ENCODE data around the gene RGMB.

RGMB gene

GRCh38 chr5:98777295-98777694 lies 3.8 kb downstream of the RGMB start:
- H3K36me3 ChIP-seq (ENCODE audit: control insufficient read depth in 4 of 4, insufficient read depth in 4 of 4, low read length in 3 of 4) = no peaks in the 10 kb centered on the region
- ChIA-PET POLR2A (no interaction called here), CTCF (interaction anchor here (1.3 to 1.8 kb wide), 2 partner anchors 8 to 19 kb away, joined by 6 to 8 read pairs; no protein-coding TSS in a partner anchor)
- peaks cover 0 to 2% (median 0%) of the 10 kb centered on the region in 5 experiments for H3K9me3 ChIP-seq (ENCODE audit: control extremely low read depth in 1 of 5, control insufficient read depth in 4 of 5, insufficient read depth in 2 of 5, low read depth in 1 of 5, low read length in 4 of 5)
- no peak overlapping the region for H3K4me3 ChIP-seq (ENCODE audit: control insufficient read depth in 1 of 7, extremely low read depth in 1 of 7, insufficient read depth in 4 of 7, low read depth in 2 of 7, low read length in 6 of 7)
- H3K4me1 ChIP-seq (ENCODE audit: control extremely low read depth in 1 of 4, control insufficient read depth in 4 of 4, insufficient read depth in 4 of 4, low read length in 3 of 4) = peaks cover 10 to 25% (median 23%) of the 10 kb centered on the region in 4 experiments
- DNase-seq = no peak
- H3K27ac ChIP-seq (ENCODE audit: insufficient read depth in 1 of 2, low read depth in 1 of 2, low read length in 2 of 2, poor library complexity in 1 of 2, severe bottlenecking in 2 of 2) = no peak overlapping the region
- WGBS (ENCODE audit: insufficient coverage) = 92% methylated on average over 3 of the region's 4 CpGs
- peaks cover 11 to 75% (median 39%) of the 10 kb centered on the region in 5 experiments for H3K27me3 ChIP-seq (replicated peaks in 2 of 5; ENCODE audit: control insufficient read depth in 4 of 5, insufficient read depth in 5 of 5, low read length in 4 of 5)

DNA sequence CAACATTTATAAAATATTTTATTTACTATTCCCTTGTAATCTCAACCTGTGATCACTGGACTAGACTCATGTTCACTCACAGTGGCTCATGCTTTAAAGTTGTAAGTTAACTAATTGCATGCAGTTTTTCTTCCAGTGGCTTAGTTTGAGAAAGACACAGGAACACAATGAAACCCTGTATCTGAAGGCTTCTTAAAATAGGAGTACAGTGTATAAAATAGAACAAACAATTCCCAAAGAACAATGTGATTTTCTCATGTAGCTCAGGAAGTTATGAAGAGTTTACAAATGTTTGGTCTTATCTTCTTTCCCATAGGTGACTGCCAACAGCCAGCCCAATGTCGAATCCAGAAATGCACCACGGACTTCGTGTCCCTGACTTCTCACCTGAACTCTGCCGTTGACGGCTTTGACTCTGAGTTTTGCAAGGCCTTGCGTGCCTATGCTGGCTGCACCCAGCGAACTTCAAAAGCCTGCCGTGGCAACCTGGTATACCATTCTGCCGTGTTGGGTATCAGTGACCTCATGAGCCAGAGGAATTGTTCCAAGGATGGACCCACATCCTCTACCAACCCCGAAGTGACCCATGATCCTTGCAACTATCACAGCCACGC lies 5.9 kb downstream of the RGMB start:
- 99% methylated on average over 9 of the region's 11 CpGs for WGBS (ENCODE audit: insufficient coverage)
- H3K27me3 ChIP-seq (replicated peaks in 2 of 5; ENCODE audit: control insufficient read depth in 4 of 5, insufficient read depth in 5 of 5, low read length in 4 of 5) = peaks cover 9 to 57% (median 31%) of the 10 kb centered on the region in 5 experiments
- ChIA-PET POLR2A (no interaction called here), CTCF (no interaction called here)
- no peak for DNase-seq
- H3K36me3 ChIP-seq (ENCODE audit: control insufficient read depth in 4 of 4, insufficient read depth in 4 of 4, low read length in 3 of 4) = no peaks in the 10 kb centered on the region
- H3K4me1 ChIP-seq (ENCODE audit: control extremely low read depth in 1 of 4, control insufficient read depth in 4 of 4, insufficient read depth in 4 of 4, low read length in 3 of 4) = peaks cover 6 to 10% (median 7%) of the 10 kb centered on the region in 4 experiments
- H3K27ac ChIP-seq (ENCODE audit: insufficient read depth in 1 of 2, low read depth in 1 of 2, low read length in 2 of 2, poor library complexity in 1 of 2, severe bottlenecking in 2 of 2) = no peak overlapping the region
- H3K4me3 ChIP-seq (ENCODE audit: control insufficient read depth in 1 of 7, extremely low read depth in 1 of 7, insufficient read depth in 4 of 7, low read depth in 2 of 7, low read length in 6 of 7) = no peak overlapping the region
- no peaks in the 10 kb centered on the region for H3K9me3 ChIP-seq (ENCODE audit: control extremely low read depth in 1 of 5, control insufficient read depth in 4 of 5, insufficient read depth in 2 of 5, low read depth in 1 of 5, low read length in 4 of 5)

DNA sequence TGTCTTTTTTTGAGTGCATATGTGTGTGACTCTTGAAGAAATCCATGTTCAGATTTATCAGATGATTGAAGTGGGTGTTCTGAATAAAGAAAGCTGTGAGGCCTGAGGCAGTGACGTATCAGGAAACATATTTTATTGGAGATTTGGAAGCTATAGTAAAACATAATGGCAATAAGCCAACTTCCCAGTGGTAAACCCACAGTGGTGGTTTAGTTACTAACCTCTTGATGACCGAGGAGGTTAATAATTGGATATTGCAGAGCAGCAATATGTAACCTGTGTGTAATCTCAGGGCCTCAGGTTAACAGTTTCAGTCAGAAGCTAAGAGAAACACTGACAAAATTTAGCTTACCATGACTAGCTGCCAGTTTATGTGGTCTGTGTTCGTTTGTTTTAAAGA lies 6.9 kb downstream of the RGMB start:
- DNase-seq = no peak
- 93% methylated on average over 2 of the region's 3 CpGs for WGBS (ENCODE audit: insufficient coverage)
- peaks cover 0 to 2% (median 0%) of the 10 kb centered on the region in 4 experiments for H3K4me1 ChIP-seq (ENCODE audit: control extremely low read depth in 1 of 4, control insufficient read depth in 4 of 4, insufficient read depth in 4 of 4, low read length in 3 of 4)
- peaks cover 8 to 47% (median 25%) of the 10 kb centered on the region in 5 experiments for H3K27me3 ChIP-seq (replicated peaks in 2 of 5; ENCODE audit: control insufficient read depth in 4 of 5, insufficient read depth in 5 of 5, low read length in 4 of 5)
- no peaks in the 10 kb centered on the region for H3K9me3 ChIP-seq (ENCODE audit: control extremely low read depth in 1 of 5, control insufficient read depth in 4 of 5, insufficient read depth in 2 of 5, low read depth in 1 of 5, low read length in 4 of 5)
- no peak overlapping the region for H3K27ac ChIP-seq (ENCODE audit: insufficient read depth in 1 of 2, low read depth in 1 of 2, low read length in 2 of 2, poor library complexity in 1 of 2, severe bottlenecking in 2 of 2)
- ChIA-PET POLR2A (no interaction called here), CTCF (interaction anchor here (1.0 to 1.5 kb wide), 4 partner anchors 8 to 1247 kb away, joined by 3 to 4 read pairs (median 4); no protein-coding TSS in a partner anchor)
- H3K4me3 ChIP-seq (ENCODE audit: control insufficient read depth in 1 of 7, extremely low read depth in 1 of 7, insufficient read depth in 4 of 7, low read depth in 2 of 7, low read length in 6 of 7) = no peak overlapping the region
- no peaks in the 10 kb centered on the region for H3K36me3 ChIP-seq (ENCODE audit: control insufficient read depth in 4 of 4, insufficient read depth in 4 of 4, low read length in 3 of 4)

DNA sequence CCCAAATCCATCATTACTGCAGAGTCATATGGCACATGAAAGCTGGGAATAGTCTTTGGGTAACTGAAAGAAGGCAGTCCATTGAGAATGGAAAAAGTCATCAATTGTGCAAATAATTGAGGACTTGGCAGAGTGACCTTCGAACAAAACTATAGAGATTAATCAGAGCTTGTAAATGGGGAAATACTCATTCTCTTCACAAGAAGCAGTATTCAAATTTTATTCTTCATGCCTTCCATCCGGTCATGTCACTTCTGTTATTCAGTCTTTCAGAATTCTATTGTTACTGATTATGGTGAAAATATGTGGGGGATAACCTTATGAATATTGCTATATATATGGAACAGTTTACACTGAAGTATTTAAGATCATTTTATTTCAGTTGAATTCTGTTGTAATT lies 8.1 kb downstream of the RGMB start:
- ChIA-PET POLR2A (no interaction called here), CTCF (interaction anchor here (1.3 to 1.5 kb wide), 3 partner anchors 14 to 1248 kb away, joined by 3 to 4 read pairs (median 4); no protein-coding TSS in a partner anchor)
- Histone ChIP-seq H3K27me3 (replicated peaks in 2 of 5; ENCODE audit: control insufficient read depth in 4 of 5, insufficient read depth in 5 of 5, low read length in 4 of 5) (peaks cover 4 to 36% (median 14%) of the 10 kb centered on the region in 5 experiments), H3K9me3 (ENCODE audit: control extremely low read depth in 1 of 5, control insufficient read depth in 4 of 5, insufficient read depth in 2 of 5, low read depth in 1 of 5, low read length in 4 of 5) (no peaks in the 10 kb centered on the region), H3K4me1 (ENCODE audit: control extremely low read depth in 1 of 4, control insufficient read depth in 4 of 4, insufficient read depth in 4 of 4, low read length in 3 of 4) (no peaks in the 10 kb centered on the region), H3K4me3 (ENCODE audit: control insufficient read depth in 1 of 7, extremely low read depth in 1 of 7, insufficient read depth in 4 of 7, low read depth in 2 of 7, low read length in 6 of 7) (no peak overlapping the region), H3K36me3 (ENCODE audit: control insufficient read depth in 4 of 4, insufficient read depth in 4 of 4, low read length in 3 of 4) (no peaks in the 10 kb centered on the region), H3K27ac (ENCODE audit: insufficient read depth in 1 of 2, low read depth in 1 of 2, low read length in 2 of 2, poor library complexity in 1 of 2, severe bottlenecking in 2 of 2) (no peak overlapping the region)
- DNase-seq = no peak
- WGBS (ENCODE audit: insufficient coverage) = no CpG with 5 or more reads among the region's 2 CpGs

DNA sequence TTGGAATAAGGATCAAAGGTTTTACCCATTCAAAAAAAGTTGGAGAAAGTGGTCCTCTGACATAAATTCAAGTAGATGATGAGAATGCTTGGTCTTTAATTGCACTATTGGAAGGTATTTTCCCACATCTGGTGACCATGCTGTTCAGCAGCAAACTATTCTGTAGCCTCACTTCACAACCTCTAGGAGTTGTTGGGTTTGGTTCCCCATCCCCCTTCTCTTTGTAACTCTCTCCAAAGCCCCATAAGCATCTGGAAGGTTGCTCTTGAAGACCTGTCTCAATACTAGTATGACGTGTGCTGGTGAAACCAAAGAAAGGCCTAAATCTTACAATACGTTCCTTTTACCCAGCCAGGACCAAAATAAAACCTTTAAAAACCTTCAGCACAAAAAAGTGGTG lies 8.5 kb downstream of the RGMB start:
- POLR2A ChIA-PET = no interaction called here
- H3K36me3 ChIP-seq (ENCODE audit: control insufficient read depth in 4 of 4, insufficient read depth in 4 of 4, low read length in 3 of 4) = no peaks in the 10 kb centered on the region
- CTCF ChIA-PET = interaction anchor here (1.0 kb wide), 1 partner anchor 14 kb away, joined by 5 read pairs; no protein-coding TSS in a partner anchor
- H3K27ac ChIP-seq (ENCODE audit: insufficient read depth in 1 of 2, low read depth in 1 of 2, low read length in 2 of 2, poor library complexity in 1 of 2, severe bottlenecking in 2 of 2) = no peak overlapping the region
- no peaks in the 10 kb centered on the region for H3K9me3 ChIP-seq (ENCODE audit: control extremely low read depth in 1 of 5, control insufficient read depth in 4 of 5, insufficient read depth in 2 of 5, low read depth in 1 of 5, low read length in 4 of 5)
- no CpG with 5 or more reads among the region's 2 CpGs for WGBS (ENCODE audit: insufficient coverage)
- H3K4me3 ChIP-seq (ENCODE audit: control insufficient read depth in 1 of 7, extremely low read depth in 1 of 7, insufficient read depth in 4 of 7, low read depth in 2 of 7, low read length in 6 of 7) = no peak overlapping the region
- no peak for DNase-seq
- H3K27me3 ChIP-seq (replicated peaks in 2 of 5; ENCODE audit: control insufficient read depth in 4 of 5, insufficient read depth in 5 of 5, low read length in 4 of 5) = peaks cover 4 to 31% (median 14%) of the 10 kb centered on the region in 5 experiments
- H3K4me1 ChIP-seq (ENCODE audit: control extremely low read depth in 1 of 4, control insufficient read depth in 4 of 4, insufficient read depth in 4 of 4, low read length in 3 of 4) = no peaks in the 10 kb centered on the region

GRCh38 chr5:98783051-98783649 lies 9.7 kb downstream of the RGMB start:
- 100% methylated on average over 2 of the region's 3 CpGs for WGBS (ENCODE audit: insufficient coverage)
- POLR2A ChIA-PET = no interaction called here
- Histone ChIP-seq H3K9me3 (ENCODE audit: control extremely low read depth in 1 of 5, control insufficient read depth in 4 of 5, insufficient read depth in 2 of 5, low read depth in 1 of 5, low read length in 4 of 5) (no peaks in the 10 kb centered on the region), H3K4me1 (ENCODE audit: control extremely low read depth in 1 of 4, control insufficient read depth in 4 of 4, insufficient read depth in 4 of 4, low read length in 3 of 4) (no peaks in the 10 kb centered on the region), H3K27me3 (replicated peaks in 2 of 5; ENCODE audit: control insufficient read depth in 4 of 5, insufficient read depth in 5 of 5, low read length in 4 of 5) (peaks cover 0 to 19% (median 5%) of the 10 kb centered on the region in 5 experiments), H3K27ac (ENCODE audit: insufficient read depth in 1 of 2, low read depth in 1 of 2, low read length in 2 of 2, poor library complexity in 1 of 2, severe bottlenecking in 2 of 2) (no peak overlapping the region), H3K36me3 (ENCODE audit: control insufficient read depth in 4 of 4, insufficient read depth in 4 of 4, low read length in 3 of 4) (no peaks in the 10 kb centered on the region), H3K4me3 (ENCODE audit: control insufficient read depth in 1 of 7, extremely low read depth in 1 of 7, insufficient read depth in 4 of 7, low read depth in 2 of 7, low read length in 6 of 7) (no peak overlapping the region)
- DNase-seq = no peak
- CTCF ChIA-PET = interaction anchor here (1.0 kb wide), 1 partner anchor 13 kb away, joined by 5 read pairs; no protein-coding TSS in a partner anchor

DNA sequence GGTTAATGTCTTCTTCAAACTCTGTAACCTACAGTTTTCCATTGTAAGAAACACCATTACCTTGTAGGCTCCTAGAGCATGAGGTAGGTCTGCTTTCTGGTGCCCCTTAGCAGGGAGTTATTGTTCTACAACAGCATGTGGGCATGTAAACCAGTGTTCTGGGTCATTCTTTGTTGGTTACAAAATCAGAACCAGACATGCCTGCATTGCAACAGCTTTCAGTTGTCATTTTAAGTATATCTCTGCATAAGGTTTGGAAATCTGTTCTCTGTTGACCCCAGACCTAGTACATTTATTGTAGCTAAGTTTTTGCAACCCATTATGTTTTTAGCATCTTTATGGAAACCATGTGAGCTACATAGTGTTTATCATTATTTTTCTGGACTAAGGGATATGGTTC lies 10.9 kb downstream of the RGMB start:
- H3K27ac ChIP-seq (ENCODE audit: insufficient read depth in 1 of 2, low read depth in 1 of 2, low read length in 2 of 2, poor library complexity in 1 of 2, severe bottlenecking in 2 of 2) = no peak overlapping the region
- H3K36me3 ChIP-seq (ENCODE audit: control insufficient read depth in 4 of 4, insufficient read depth in 4 of 4, low read length in 3 of 4) = no peaks in the 10 kb centered on the region
- POLR2A ChIA-PET = no interaction called here
- CTCF ChIA-PET = interaction anchor here (1.5 kb wide), 1 partner anchor 13 kb away, joined by 4 read pairs; no protein-coding TSS in a partner anchor
- no peak for DNase-seq
- H3K4me3 ChIP-seq (ENCODE audit: control insufficient read depth in 1 of 7, extremely low read depth in 1 of 7, insufficient read depth in 4 of 7, low read depth in 2 of 7, low read length in 6 of 7) = no peak overlapping the region
- H3K4me1 ChIP-seq (ENCODE audit: control extremely low read depth in 1 of 4, control insufficient read depth in 4 of 4, insufficient read depth in 4 of 4, low read length in 3 of 4) = no peaks in the 10 kb centered on the region
- peaks cover 0 to 8% (median 2%) of the 10 kb centered on the region in 5 experiments for H3K27me3 ChIP-seq (replicated peaks in 2 of 5; ENCODE audit: control insufficient read depth in 4 of 5, insufficient read depth in 5 of 5, low read length in 4 of 5)
- H3K9me3 ChIP-seq (ENCODE audit: control extremely low read depth in 1 of 5, control insufficient read depth in 4 of 5, insufficient read depth in 2 of 5, low read depth in 1 of 5, low read length in 4 of 5) = no peaks in the 10 kb centered on the region
